HUES48 (cell line): Measurements from ENCODE around the gene STIP1.
A peak's percentile ranks its signal among the peaks of the same experiment; 100 is the strongest.

ENCODE experiments used
- H3K27ac ChIP-seq: one replicate; pipeline ENCODE4 v1.7.0; 2013; ENCODE audit warnings: low read depth, low read length, inconsistent platforms
- H3K27me3 ChIP-seq: 2 replicates; pipeline ENCODE4 v1.6.1; 2013; ENCODE audit warnings: mild to moderate bottlenecking, low read length; ENCODE audit not compliant: control insufficient read depth, insufficient read depth
- H3K36me3 ChIP-seq: 2 replicates; pipeline ENCODE4 v1.6.1; 2013; ENCODE audit warnings: low read length; ENCODE audit not compliant: control insufficient read depth, insufficient read depth
- H3K4me1 ChIP-seq: 2 replicates; pipeline ENCODE4 v1.6.1; 2013; ENCODE audit warnings: mild to moderate bottlenecking, low read length; ENCODE audit not compliant: control insufficient read depth, insufficient read depth
- H3K4me3 ChIP-seq: 2 replicates; pipeline ENCODE4 v1.5.1; 2013; ENCODE audit warnings: mild to moderate bottlenecking, low read depth, low read length
- H3K9ac ChIP-seq: 2 replicates; pipeline ENCODE4 v1.6.1; 2013; ENCODE audit warnings: mild to moderate bottlenecking, low read depth, low read length, moderate library complexity
- H3K9me3 ChIP-seq: 2 replicates; pipeline ENCODE4 v1.6.1; 2013; ENCODE audit warnings: low read length; ENCODE audit not compliant: control insufficient read depth, insufficient read depth

Gene STIP1

GRCh38 chr11:64185693-64186491, at the start of gene STIP1:
Gene STIP1 (plus strand): TSS chr11:64186171. CDS start chr11:64186262, 91 bp downstream.
- Histone ChIP-seq H3K27ac (peak within 1 kb of the TSS; percentile 96), H3K9ac (peak within 1 kb of the TSS; percentile 91), H3K9me3 (no peaks in the 10 kb centered on the region), H3K36me3 (peaks cover 15% of the 10 kb centered on the region), H3K4me3 (peak within 1 kb of the TSS; percentile 87), H3K27me3 (no peaks in the 10 kb centered on the region), H3K4me1 (peaks cover 7% of the 10 kb centered on the region; the same call in 1 of the 2 replicates)

DNA sequence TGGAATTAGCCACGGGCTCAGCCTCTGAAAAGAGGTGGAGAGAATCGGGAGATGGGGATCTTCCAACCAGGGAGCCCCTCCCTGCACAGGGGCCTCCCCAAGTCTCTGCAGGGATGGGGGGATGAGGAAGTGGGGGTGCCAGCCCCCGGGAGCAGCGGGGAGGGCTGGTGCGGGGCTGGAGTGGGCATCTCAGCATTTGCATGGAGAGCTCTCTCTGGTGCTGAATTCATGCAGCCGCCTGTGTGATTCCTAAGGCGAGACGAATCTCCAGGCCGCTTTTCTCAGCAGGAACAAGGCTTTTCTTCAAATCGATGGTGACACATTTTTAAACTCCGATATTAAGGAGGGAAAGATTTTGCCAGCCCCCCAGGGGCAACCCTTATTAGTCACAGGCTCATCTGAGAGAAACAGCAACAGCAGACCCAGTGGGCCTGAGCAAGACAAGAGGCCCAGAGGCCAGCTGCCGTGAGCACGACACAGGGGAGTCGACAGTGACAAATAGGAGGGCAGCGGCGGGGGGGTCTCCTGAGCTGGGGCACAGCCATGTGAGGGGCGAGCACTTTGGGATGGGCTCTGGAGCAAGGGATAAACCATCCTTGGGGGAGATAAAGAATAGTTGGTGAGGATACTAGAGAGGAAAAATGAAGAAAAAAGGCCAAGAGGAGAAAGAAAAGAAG, 49.1 kb upstream of the STIP1 start:
- H3K4me3 ChIP-seq = no peak overlapping the region
- H3K27me3 ChIP-seq = no peaks in the 10 kb centered on the region; the same call in 1 of the 2 replicates
- H3K27ac ChIP-seq = no peak overlapping the region
- no peaks in the 10 kb centered on the region for H3K36me3 ChIP-seq
- no peak overlapping the region for H3K9ac ChIP-seq
- H3K9me3 ChIP-seq = no peaks in the 10 kb centered on the region
- no peaks in the 10 kb centered on the region; the same call in 1 of the 2 replicates for H3K4me1 ChIP-seq

GRCh38 chr11:64138398-64138797, 47.6 kb upstream of the STIP1 start:
- no peak overlapping the region for H3K27ac ChIP-seq
- no peak overlapping the region for H3K4me3 ChIP-seq
- no peaks in the 10 kb centered on the region for H3K36me3 ChIP-seq
- no peaks in the 10 kb centered on the region for H3K4me1 ChIP-seq
- no peaks in the 10 kb centered on the region for H3K9me3 ChIP-seq
- no peak overlapping the region for H3K9ac ChIP-seq
- no peaks in the 10 kb centered on the region for H3K27me3 ChIP-seq

DNA sequence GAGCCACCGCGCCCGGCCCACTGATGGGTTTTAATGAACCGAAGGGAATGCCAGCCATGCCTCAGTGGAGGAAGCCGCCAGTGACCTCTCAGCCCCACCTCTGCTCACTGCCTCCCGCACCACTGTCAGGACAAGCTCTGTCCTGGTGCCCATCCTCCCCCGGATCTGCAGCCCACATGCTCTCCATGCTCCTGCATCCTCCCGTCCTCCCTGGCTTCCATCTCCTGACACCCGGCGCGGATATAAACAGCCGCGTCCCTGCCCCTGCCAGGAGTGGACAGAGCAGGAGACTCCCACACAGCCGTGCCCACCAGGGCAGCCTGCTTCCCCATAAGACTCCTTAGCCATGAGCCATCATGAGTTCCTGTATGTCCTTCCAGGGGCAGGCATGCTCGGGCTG, 46.9 kb upstream of the STIP1 start:
- H3K27ac ChIP-seq = no peak overlapping the region
- H3K4me1 ChIP-seq = no peaks in the 10 kb centered on the region
- H3K9ac ChIP-seq = no peak overlapping the region
- no peaks in the 10 kb centered on the region for H3K27me3 ChIP-seq
- H3K9me3 ChIP-seq = no peaks in the 10 kb centered on the region
- no peaks in the 10 kb centered on the region for H3K36me3 ChIP-seq
- no peak overlapping the region for H3K4me3 ChIP-seq

- Histone ChIP-seq H3K9ac (no peak overlapping the region), H3K27ac (no peak overlapping the region), H3K9me3 (no peaks in the 10 kb centered on the region), H3K4me1 (no peaks in the 10 kb centered on the region), H3K4me3 (no peak overlapping the region), H3K27me3 (no peaks in the 10 kb centered on the region), H3K36me3 (no peaks in the 10 kb centered on the region)
These were observed 45.9 kb upstream of the STIP1 start for GRCh38 chr11:64140082-64140481.

DNA sequence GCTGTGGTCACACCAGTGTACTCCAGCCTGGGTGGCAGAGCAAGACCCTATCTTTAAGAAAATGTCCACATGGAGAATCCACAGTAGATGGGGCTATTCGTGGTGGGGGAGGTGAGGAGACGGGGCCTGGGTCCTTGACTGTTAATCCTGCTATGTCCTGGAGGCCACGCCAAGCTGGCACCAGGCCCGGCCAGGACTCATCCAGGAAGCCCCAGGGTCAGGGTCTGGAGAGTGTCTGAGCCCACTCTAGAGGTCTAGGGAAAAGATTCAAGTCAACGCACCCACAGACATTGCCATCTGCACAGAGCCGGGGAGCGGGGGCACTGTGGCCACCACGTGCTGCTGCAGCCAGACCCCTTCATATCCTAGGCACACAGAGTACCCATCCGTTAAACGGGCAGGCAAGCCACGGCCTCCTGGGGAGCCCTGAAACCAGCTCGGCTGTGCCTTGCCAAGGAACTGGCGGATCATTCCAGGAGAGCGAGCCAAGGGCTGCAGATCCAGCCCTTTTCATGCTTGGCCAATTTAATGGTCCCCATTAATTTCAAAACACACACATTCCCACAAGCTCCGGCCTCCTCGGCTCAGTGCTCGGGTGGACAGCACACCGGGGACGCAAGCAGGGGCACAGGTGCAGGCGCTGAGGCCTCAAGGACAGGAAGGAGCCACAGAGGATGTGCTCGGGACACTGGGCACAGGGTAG, 44.7 kb upstream of the STIP1 start:
- Histone ChIP-seq H3K27ac (no peak overlapping the region), H3K9me3 (no peaks in the 10 kb centered on the region), H3K9ac (no peak overlapping the region)

GRCh38 chr11:64144587-64145472, 41.1 kb upstream of the STIP1 start:
- Histone ChIP-seq H3K9me3 (no peaks in the 10 kb centered on the region), H3K4me1 (peaks cover 4% of the 10 kb centered on the region; the same call in 1 of the 2 replicates), H3K9ac (no peak overlapping the region), H3K4me3 (no peak overlapping the region), H3K27me3 (no peaks in the 10 kb centered on the region), H3K36me3 (no peaks in the 10 kb centered on the region), H3K27ac (no peak overlapping the region)

More for the DNA sequence above, 44.7 kb upstream of the STIP1 start:
- no peaks in the 10 kb centered on the region for H3K27me3 ChIP-seq
- H3K4me3 ChIP-seq = no peak overlapping the region
- H3K4me1 ChIP-seq = no peaks in the 10 kb centered on the region
- no peaks in the 10 kb centered on the region for H3K36me3 ChIP-seq

GRCh38 chr11:64146036-64146955, 39.7 kb upstream of the STIP1 start:
- H3K4me1 ChIP-seq = peaks cover 4% of the 10 kb centered on the region; the same call in 1 of the 2 replicates
- H3K9me3 ChIP-seq = no peaks in the 10 kb centered on the region
- no peak overlapping the region for H3K9ac ChIP-seq
- no peaks in the 10 kb centered on the region for H3K36me3 ChIP-seq
- no peak overlapping the region for H3K4me3 ChIP-seq
- H3K27me3 ChIP-seq = no peaks in the 10 kb centered on the region
- H3K27ac ChIP-seq = no peak overlapping the region

- H3K27ac ChIP-seq = no peak overlapping the region
- H3K9ac ChIP-seq = no peak overlapping the region
These were observed 37.6 kb upstream of the STIP1 start for GRCh38 chr11:64148226-64148916.

More at GRCh38 chr11:64148226-64148916, 37.6 kb upstream of the STIP1 start:
- Histone ChIP-seq H3K27me3 (no peaks in the 10 kb centered on the region), H3K4me1 (peaks cover 10% of the 10 kb centered on the region; the same call in 1 of the 2 replicates), H3K36me3 (no peaks in the 10 kb centered on the region), H3K9me3 (no peaks in the 10 kb centered on the region), H3K4me3 (no peak overlapping the region)
